HG02970 (cell line): ENCODE results near the gene GRM8.
"Not testable (repeated sequence)": the region's sequence is repeated elsewhere in the genome, so short reads cannot be mapped to it uniquely, and the experiment has no call there.

Experiments used
- ATAC-seq: cut with Tn5 transposase; IDR thresholded peaks from one replicate; pipeline ENCODE4 v1.9.1; 2021; ENCODE audit warnings: mild to moderate bottlenecking, moderate library complexity, moderate number of reproducible peaks; ENCODE audit not compliant: unreplicated experiment, low FRiP score

Gene GRM8

DNA sequence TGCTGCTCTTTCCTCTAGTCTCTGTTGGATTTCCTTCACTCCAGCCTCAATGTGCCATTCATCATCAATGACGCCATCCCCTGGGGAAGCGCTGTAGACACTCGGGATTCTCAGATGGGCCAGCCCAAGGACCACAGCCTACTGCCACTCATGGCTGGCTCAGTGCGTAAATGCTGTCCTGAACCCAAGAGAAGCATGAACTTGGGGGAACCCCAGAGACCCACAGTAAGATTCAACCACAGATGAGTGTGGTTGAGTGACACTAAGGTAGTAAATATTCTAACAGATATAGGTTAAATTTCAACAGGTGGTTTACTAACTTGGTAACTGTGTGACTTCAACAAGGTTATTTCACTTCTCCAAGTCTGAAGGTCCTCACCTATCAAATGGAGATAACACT, 304.1 kb downstream of the GRM8 start:
- peak; percentile 53 for ATAC-seq

DNA sequence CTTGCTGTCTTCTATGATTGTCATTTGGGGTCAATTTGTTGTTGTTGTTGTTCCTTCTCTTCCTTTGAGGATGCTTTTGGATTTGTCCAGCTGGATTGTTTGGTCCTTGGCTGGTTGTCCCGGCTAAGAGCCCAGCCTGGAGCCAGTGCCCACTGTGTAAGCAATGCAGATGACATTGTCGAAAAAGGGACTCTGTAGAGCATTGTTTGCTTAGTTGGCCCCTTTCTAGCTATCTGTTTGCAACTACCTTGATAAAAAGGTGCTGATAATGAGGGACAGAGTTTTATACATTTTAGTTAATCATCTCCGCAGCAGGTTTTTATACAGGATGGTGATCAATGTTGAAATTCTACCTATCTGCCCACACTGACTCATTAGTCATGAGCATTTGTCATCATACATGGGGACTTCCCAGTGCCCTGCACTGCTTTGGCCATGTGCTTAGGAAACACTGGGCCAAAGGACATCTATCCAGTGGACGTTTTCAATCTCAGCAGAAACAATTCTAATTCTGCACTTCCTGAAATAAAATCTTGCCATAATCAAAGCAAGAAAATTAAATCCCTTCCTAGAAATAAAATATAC, 311.9 kb downstream of the GRM8 start:
- ATAC-seq: no peak

DNA sequence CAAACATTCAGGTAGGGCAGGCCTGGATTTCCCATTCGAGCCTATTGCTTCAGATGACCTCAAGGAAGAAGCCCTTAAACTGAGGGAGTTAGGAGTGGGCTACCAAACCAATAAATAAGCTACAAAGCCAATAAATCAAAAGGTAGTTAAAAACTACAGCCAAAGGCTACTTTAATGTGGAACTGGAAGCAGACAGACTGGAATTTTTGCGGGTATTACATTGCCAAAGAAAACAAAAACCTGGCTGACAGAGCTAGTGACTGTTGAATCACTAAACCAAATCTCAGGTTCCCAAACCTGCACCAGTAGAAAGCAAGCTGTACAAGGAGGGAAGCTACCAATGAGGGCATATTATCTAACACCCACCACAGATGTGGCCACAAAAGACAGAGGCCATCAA, 315.6 kb downstream of the GRM8 start:
- ATAC-seq: no peak

DNA sequence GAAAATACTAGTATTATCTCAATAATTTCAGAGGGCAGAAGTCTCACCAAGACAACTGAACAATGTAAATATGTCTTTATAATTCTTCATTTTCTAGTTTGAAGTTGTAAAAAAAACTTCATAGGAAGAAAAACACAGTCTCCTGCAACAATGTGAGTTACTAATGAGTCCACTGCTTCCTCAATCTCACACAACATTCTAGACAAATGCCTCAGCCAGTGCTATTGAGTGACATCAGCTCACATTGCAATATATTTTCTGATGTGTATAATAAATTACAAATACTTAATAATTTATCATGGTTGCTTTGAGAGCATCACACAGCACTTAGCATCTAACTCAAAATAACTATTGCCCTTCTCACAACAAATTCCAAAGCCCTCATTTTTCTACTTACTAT, 321.2 kb downstream of the GRM8 start:
- ATAC-seq: no peak

GRCh38 chr7:126930166-126930565, 322.6 kb downstream of the GRM8 start:
- ATAC-seq: no peak

DNA sequence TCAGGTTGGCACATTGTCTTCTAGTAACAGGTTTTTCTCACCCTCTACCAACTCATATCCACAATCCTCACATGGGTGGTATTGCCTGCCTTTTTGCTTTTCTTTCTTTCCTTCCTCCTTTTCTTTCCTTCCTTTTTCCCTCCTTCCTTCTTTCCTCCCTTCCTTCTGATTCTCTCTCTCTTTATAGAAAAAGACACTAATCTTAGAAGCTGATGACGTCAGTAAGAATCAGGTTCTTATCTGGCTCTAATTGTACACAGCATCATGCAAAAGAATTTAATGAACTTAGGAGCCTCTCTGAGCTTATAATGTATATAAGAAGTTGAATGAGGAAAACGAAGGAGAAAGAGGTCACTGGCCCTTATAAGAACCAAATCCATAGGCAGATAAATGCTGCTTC, 328.3 kb downstream of the GRM8 start:
- no peak for ATAC-seq

DNA sequence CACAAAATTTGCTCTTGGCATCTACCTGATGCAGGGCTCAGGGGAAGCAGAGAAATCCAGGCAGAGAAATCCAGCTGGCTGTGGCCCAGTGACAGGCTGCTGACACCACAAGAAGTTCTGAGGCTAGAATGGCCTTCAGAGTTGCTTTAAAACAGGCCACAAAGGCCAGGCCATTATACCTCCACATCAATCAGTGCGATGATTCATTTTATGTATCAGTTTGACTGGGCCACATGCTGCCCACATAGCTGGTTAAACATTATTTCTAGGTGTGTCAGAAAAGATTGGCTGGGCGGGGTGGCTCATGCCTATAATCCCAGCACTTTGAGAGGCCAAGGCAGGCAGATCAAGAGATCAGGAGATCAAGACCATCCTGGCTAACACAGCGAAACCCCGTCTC, 341.1 kb downstream of the GRM8 start:
- not testable (repeated sequence) for ATAC-seq

DNA sequence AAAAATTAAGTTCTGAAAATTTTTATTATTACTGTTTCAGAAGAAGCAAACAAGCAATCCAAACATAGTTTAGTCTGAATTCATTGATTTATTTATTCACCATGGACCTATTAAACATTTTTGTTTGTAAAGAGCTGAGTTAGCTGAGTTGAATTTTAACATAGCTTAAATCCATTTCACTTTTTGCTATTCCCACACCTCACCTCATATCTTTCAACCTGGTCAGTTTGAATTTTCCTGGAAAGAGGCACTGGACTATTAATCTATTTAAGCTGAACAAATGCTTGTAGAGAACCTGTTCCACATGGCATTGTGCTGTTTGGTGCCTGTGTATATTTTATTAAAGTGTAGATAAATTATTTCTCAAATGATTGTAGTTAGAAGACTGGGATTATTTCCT, 344.2 kb downstream of the GRM8 start:
- ATAC-seq: not testable (repeated sequence)

DNA sequence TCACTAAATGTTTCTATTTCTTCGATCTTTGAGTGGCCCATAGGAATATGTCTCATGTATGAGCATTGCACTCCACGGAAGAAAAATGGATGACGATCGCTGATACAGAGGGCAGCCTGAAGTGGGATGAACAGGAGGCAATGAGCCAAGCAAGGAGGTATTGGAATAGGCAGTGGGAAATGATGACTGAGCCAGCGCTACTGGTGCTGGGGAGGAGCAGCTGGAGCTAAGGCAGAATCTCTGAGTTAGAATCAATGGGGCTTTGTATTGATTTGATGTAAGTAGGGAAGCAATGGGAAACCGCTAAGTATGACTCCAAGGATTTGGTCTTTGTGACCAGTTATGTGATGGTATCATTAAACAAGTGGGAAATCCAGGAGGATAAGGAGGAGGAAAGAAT, 345.1 kb downstream of the GRM8 start:
- not testable (repeated sequence) for ATAC-seq

DNA sequence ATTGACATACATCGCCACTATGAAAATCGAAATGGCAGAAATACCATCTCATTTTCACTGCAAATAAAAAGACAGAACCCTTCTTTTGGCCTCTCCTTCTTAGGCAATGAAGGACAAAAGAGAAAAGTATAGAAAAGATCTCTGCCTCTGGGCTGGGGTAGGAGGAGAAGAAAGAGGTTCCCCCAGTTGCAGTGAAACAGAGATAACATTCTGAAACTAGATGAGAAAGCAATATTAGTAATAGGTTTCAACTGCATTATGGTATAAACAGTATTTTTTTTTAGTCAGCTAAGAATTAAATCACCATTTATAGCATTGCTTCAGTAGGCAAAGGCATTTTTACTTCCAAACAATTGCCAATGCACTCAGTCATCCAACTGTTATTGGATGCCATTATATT, 347.5 kb downstream of the GRM8 start:
- not testable (repeated sequence) for ATAC-seq

DNA sequence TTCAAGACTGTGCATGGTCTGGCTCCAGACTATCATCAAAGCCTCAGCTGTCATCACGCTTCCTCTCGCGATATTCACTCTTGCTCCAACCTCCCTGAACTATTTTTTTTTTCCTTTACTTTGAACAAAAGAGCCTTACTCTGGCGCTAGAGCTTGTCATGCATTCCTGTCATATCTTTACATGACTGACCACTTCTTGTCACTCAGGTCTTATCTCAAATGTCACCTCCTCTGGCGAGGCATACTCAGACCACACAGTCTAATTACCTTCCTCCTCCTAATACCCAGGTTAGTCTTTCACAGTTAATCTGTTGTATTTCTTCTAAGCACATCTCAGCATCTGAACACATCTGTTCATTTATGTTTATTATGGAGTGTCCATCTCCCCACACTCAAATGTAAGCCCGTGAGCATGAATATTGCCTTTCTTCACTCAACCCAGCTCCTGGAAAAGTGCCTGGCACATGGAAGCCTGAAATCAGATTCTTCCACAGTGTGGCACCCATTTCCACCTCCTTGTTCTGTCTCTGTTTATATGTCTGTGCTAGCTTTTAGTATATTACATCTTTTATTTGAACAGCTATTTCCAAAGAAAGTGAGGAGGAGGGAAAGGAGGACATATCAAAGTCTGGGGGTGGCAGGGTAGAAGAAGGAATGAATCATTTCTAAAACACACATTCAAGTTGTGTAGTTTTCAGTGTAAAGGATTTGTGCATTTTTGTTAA, 351.5 kb downstream of the GRM8 start:
- ATAC-seq: not testable (repeated sequence)

DNA sequence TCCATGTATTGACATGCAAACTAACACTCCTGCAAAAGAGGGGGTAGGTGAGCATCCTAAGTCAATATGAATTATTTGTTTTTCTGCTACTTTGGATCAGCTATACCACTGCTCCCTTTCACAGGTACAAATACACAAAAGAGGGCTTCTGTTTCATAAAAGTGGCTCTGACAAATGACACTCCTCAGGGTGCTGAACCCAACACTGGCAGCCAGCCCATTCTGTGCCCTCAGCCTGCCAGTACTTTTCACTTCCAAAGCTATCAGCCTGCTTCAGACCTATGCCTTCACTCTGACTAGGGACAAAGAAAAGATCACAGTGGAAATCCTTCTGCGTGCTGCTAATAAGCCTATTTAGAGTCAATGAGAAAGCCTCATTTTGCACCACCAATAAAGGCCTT, 364.8 kb downstream of the GRM8 start:
- not testable (repeated sequence) for ATAC-seq

DNA sequence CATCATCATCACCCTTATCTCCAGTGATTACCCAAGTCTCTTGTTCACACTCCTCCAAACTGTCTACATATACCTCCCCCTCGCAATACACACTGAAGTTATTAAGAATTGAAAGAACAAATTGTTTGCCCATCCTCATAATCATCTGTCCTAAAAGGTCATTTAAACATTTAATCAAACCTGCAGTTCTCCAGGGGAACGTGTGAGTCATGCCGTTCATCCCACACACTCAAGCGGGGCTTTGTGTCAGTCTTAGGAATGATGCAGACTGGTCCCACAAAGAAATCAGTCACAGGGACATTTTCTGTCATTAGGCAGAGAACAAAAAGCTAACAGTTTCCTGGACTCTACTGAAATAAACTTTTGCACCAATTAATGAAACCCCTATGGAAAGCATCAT, 365.2 kb downstream of the GRM8 start:
- not testable (repeated sequence) for ATAC-seq

GRCh38 chr7:126882730-126883129, 370.0 kb downstream of the GRM8 start:
- not testable (repeated sequence) for ATAC-seq

- ATAC-seq: not testable (repeated sequence)
Measured at GRCh38 chr7:126881908-126882307, 370.8 kb downstream of the GRM8 start.

- ATAC-seq: no peak
Measured at GRCh38 chr7:126881315-126881714, 371.4 kb downstream of the GRM8 start.

GRCh38 chr7:126876536-126876935, 376.2 kb downstream of the GRM8 start:
- not testable (repeated sequence) for ATAC-seq

DNA sequence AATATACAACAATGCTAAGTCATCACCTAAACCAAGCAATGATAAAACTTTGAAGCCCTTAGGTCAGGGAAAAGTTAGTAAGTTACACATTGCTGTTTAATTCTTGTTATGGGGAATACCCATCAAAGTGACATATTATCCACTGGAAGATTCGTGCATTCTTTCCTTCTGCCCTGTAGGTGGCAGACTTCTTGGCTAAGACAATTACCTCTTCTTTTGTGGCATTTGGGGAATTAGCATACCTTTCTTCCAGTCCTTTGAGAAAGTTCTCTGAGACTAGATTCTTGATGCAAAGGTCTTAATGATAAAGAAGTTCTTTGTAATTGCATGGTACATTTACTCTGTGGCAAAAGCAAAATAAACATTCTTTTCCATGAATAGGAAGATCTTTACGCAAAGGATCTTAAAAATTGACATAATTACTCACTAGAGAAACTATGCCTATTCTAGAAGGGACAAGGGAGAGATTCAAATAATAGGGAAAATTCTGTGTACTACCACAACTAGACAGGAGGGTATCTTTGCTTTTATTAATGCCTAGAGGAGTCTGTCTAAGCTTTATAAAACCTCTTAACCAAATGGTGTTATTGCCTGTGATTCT, 395.9 kb downstream of the GRM8 start:
- ATAC-seq: no peak

DNA sequence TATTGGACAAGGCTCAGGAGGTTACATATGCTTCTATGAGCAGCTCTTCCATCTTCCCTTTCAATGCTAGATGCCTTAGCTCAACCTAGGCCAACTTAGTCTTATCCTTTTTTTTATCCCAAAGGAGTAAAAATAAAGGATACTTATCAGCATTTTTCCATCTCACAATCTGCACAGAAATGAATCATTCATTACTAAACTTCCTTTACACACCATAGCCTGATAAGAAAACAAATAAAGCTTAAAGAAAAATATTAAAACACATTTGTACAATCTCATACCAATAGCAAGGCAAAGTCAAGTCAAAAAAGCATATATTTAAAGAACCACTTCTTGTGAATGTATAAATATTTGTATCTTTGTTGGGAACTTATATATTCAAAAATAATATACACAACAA, 407.4 kb downstream of the GRM8 start:
- ATAC-seq: no peak

DNA sequence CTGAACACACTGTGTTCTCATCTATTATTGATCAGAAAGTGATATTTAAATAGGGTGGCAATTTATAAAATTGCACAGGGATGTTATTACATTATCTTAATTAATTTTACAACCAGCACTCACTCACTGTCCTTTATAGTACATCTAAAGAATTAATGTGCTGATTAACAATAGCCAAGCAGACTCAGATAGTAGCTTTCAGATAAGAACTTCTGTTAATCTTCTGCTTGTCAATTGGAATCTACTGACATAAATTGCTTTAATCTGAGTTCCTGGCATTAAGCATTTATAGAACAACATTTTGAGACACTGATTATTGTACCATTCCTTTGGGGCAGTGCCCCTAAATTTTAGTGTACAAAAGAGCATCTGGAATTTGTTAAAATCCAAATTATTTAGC, 408.9 kb downstream of the GRM8 start:
- no peak for ATAC-seq

- no peak for ATAC-seq
Measured at GRCh38 chr7:126843336-126843735, 409.4 kb downstream of the GRM8 start.

DNA sequence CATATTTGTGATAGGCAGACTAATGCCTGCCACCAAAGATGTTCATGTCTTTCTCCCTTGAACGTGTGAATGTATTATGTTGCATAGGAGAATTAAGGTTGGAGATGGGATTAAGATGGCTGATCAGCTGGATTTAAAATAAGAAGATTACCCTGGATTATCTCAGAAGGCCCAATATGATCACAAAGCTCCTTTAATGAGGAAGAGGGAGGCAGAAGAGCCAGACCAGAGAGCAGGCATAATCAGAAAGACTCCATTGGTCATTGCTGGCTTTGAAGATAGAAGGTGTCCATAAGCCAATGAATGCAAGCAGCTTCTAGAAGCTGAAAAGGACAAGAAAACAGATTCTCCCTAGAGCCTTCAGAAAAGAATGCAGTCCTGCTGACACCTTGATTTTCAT, 410.3 kb downstream of the GRM8 start:
- ATAC-seq: no peak
